DMS53 (cell line): Measurements from ENCODE around the gene LUC7L3.
"Not testable (repeated sequence)": the region's sequence is repeated elsewhere in the genome, so short reads cannot be mapped to it uniquely, and the experiment has no call there.

Experiments
- DNase-seq: peaks from one replicate; lab custom pipeline; 2025; lab: John Stamatoyannopoulos, UW

Gene LUC7L3

DNA sequence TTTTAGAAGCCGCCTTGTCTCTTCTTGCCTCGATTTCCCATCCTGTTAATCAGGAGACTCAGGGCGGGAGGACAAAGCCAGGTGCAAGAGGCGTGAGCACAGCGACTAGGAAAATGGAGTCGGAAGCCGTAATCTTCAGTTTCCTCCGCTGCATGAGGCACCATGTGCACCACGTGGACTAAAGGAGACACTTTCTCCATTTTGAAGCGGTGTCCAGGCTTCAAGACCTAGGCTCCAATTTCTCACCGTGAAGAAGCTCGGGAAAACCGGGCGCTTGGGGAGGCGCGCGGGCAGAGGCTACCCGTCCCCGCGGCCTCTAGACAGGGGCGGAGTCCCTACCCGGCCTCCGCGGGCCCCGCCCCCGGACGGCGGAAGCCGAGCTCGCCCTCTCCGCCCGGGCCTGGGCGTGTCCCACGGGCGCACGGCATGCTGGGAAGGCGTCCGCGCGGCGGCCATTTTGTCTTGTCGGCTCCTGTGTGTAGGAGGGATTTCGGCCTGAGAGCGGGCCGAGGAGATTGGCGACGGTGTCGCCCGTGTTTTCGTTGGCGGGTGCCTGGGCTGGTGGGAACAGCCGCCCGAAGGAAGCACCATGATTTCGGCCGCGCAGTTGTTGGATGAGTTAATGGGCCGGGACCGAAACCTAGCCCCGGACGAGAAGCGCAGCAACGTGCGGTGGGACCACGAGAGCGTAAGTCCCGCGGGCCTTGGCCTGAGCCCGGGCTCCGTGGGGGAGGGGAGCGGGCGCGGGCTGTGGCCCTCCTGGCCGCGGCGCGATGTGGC is at the start of gene LUC7L3:
TSS of gene LUC7L3 (plus strand) at position 460 of the 780 bp plus-strand sequence. CDS start at position 590, 130 bp downstream.
- DNase-seq, result peak; percentile 99

DNA sequence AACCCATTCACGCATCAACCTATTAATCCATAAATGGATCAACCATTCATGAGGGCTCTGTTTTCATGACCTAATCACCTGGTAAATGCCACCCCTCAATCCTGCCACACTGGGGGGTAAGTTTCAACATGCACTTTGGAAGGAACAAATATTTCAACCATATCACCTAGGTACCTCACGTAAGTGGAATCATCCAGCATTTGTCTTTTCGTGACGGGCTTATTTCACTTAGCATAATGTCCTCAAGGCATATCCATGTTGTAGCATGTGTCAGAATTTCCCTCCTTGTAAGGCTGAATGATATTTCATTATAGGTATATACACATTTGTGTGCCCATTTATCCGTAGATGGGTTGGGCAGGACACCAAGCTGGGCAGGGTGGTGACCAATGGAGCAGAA is 47.3 kb upstream of the LUC7L3 start:
- DNase-seq, result no peak

GRCh38 chr17:50672831-50673551 is 46.4 kb upstream of the LUC7L3 start:
- no peak for DNase-seq

GRCh38 chr17:50675190-50675589 is 44.2 kb upstream of the LUC7L3 start:
- no peak for DNase-seq

- peak; percentile 23 for DNase-seq
Observed at GRCh38 chr17:50675627-50676026, 43.8 kb upstream of the LUC7L3 start.

GRCh38 chr17:50676065-50676975 is 43.1 kb upstream of the LUC7L3 start:
- no peak for DNase-seq

- no peak for DNase-seq
Observed at GRCh38 chr17:50677851-50678375, 41.5 kb upstream of the LUC7L3 start.

- DNase-seq, result no peak
Observed at GRCh38 chr17:50679008-50679544, 40.3 kb upstream of the LUC7L3 start.

GRCh38 chr17:50680126-50680525 is 39.3 kb upstream of the LUC7L3 start:
- DNase-seq, result no peak

- DNase-seq, result not testable (repeated sequence)
Observed at GRCh38 chr17:50680543-50681262, 38.7 kb upstream of the LUC7L3 start.

- DNase-seq, result peak; percentile 78
Observed at GRCh38 chr17:50681263-50682200, 37.9 kb upstream of the LUC7L3 start.

DNA sequence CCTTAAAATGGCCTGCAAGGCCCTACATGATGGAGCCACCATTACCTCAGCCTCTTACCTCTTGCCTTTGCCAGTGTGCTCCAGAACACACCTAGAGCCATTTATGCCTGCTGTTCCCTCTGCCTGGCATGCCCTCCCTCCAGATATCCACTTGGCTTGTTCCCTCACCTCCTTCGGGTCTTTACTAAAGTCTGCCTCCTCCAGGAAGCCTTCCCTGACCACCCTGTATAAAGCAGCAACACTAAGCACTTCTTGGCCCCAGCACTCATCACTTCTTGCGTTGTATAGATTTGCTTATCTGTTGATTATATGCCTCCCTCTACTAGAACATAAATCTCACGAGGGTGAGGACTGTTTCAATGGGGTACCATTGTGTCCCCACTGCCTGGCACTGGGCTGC is 37.0 kb upstream of the LUC7L3 start:
- no peak for DNase-seq

DNA sequence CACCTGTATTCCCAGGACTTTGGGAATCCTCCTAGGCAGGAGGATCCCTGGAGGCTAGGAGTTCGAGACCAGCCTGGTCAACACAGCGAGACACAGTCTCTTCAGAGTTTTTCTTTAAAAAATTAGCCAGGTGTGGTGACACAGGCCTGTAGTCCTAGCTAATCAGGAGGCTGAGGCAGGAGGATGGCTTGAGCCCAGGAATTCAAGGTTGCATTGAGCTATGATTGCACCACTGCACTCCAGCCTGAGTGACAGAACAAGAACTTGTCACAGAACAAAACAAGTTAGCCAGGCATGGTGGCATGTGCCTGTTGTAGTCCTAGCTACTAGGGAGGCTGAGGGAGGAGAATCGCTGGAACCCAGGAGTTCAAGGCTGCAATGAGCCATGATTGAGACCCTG is 36.5 kb upstream of the LUC7L3 start:
- no peak for DNase-seq

DNA sequence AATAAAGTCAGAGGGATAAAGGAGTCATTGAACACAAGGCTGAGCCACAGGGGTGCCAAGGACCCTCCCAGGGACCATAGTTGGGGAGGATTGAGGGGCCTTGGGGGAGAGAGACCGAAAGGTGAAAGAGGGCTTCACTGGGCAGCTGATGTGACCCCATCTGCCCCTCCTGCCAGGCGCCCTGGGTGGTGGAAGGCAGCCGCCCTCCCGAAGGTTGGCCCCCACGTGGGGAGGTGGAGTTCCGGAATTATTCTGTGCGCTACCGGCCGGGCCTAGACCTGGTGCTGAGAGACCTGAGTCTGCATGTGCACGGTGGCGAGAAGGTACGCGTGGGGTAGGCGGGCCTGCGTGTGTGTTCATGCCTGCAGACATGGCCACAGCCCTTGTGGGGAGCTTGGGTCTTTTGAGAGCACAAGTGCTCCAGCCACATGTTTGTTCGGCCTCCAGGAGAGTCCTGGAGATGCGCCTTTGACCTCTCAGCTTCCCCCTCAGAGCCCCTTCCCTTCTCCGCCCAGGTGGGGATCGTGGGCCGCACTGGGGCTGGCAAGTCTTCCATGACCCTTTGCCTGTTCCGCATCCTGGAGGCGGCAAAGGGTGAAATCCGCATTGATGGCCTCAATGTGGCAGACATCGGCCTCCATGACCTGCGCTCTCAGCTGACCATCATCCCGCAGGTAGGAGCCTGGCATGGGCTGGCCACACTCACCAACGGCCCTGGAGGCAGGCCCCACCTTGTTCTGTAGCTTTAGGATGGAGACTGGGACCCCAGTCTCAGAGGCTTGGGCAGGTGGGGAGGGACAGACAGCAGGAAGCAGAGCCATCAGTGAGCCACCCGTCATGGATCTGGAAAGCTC is 35.7 kb upstream of the LUC7L3 start:
- peak; percentile 51 for DNase-seq

GRCh38 chr17:50684288-50684611 is 35.2 kb upstream of the LUC7L3 start:
- DNase-seq, result peak; percentile 75

GRCh38 chr17:50684612-50685333 is 34.6 kb upstream of the LUC7L3 start:
- peak; percentile 97 for DNase-seq

DNA sequence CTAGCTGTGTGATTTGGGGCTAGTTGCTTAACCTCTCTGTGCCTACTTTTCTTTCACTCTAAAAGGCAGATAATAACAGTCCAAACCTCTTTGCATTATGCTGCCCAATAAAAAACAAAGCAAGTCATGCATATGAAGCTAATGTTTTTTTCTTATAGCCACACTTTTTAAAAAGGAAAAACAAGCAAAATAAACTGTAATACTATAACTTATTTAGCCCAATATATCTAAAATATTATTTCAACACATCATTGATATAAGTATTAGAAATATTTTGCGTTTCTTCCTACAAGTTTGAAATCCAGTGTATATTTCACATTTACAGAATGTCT is 34.1 kb upstream of the LUC7L3 start:
- no peak for DNase-seq

DNA sequence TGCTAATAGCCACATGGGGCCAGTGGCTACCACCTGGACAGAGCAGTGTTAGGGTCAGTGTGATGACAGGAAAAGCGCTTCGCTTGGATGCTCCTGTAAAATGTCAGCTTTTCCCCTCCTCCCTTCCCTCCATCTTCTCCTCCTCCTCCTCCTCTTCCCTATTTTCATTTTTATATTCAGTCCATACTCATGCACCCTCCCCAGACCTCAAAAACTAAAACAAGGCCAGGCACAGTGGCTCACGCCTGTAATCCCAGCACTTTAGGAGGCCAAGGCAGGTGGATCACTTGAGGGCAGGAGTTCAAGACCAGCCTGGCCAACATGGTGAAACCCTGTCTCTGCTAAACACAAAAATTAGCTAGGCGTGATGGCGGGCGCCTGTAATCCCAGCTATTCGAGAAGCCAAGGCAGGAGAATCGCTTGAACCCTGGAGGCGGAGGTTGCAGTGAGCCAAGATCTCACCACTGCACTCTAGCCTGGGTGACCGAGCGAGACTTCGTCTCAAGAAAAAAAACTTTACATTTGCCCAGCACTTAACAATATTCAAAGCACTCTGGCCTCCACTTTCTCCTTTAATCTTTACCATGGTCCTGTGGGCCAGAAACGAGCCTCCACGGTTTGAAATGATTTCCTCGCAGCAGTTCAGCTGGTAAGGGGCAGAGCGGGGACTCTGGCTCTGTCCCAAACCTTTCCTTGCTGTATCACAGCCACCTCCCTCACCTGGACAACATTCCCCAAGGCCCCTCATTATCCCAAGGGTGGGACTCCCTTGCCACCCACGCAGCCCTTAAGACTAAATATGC is 33.5 kb upstream of the LUC7L3 start:
- DNase-seq, result peak; percentile 33
